GM23338 (cell line): Measurements from ENCODE around the gene CD109.

Experiments
- CREB1 ChIP-seq: fragments of 250-450 bp; sonication (Bioruptor Pico); IDR thresholded peaks from 2 replicates; pipeline ENCODE4 v1.5.0; 2020; ENCODE audit warnings: low read depth, mild to moderate bottlenecking, moderate library complexity
- CTCF ChIP-seq, 2 experiments: fragments of 200-600 bp in 1 of 2; sonication (generic) in 1 of 2; conservative IDR thresholded peaks; 2 replicates each; pipeline versions ENCODE4 v1.5.1 to v1.6.1; 2016 to 2017; ENCODE audit warnings: antibody characterized with exemption in 2 of 2, low read depth in 2 of 2, mild to moderate bottlenecking in 2 of 2, moderate library complexity in 1 of 2
- ETS1 ChIP-seq: IDR thresholded peaks from 2 replicates; pipeline ENCODE4 v1.6.1; 2016; ENCODE audit warnings: antibody characterized with exemption
- EZH2 ChIP-seq: fragments of 200-600 bp; sonication (generic); IDR thresholded peaks from one replicate; pipeline ENCODE4 v1.8.0; 2017; ENCODE audit warnings: antibody characterized with exemption, mild to moderate bottlenecking, low read depth; ENCODE audit not compliant: unreplicated experiment
- EZH2phosphoT487 ChIP-seq: fragments of 200-600 bp; sonication (generic); IDR thresholded peaks from one replicate; pipeline ENCODE4 v1.8.1; 2018; ENCODE audit warnings: antibody characterized with exemption; ENCODE audit not compliant: unreplicated experiment
- JUNB ChIP-seq: IDR thresholded peaks from one replicate; pipeline ENCODE4 v1.6.1; 2016; ENCODE audit warnings: antibody characterized with exemption; ENCODE audit not compliant: unreplicated experiment
- NANOG ChIP-seq: IDR thresholded peaks from 2 replicates; pipeline ENCODE4 v1.6.1; 2016; ENCODE audit warnings: antibody characterized with exemption, borderline replicate concordance
- POLR2AphosphoS5 ChIP-seq: IDR thresholded peaks from 2 replicates; pipeline ENCODE4 v1.6.1; 2016; ENCODE audit warnings: antibody characterized with exemption, low read depth
- REST ChIP-seq: IDR thresholded peaks from one replicate; pipeline ENCODE4 v1.6.1; 2018; ENCODE audit warnings: antibody characterized with exemption; ENCODE audit not compliant: unreplicated experiment

GRCh38 chr6:73664701-73665100 is 31.3 kb upstream of the CD109 start:
- no peak for TF ChIP-seq CREB1
- no peak for TF ChIP-seq NANOG
- TF ChIP-seq JUNB: no peak
- no peak for TF ChIP-seq EZH2phosphoT487
- no peak for TF ChIP-seq CTCF (conservative IDR thresholded peaks at IDR 0.05; ENCODE audit: low read depth in 2 of 2)
- TF ChIP-seq POLR2AphosphoS5: no peak
- no peak for TF ChIP-seq REST
- TF ChIP-seq EZH2: no peak
- no peak for TF ChIP-seq ETS1
